GM13977 (cell line): ENCODE measurements around the gene DPPA2.

ENCODE experiments used
- DNase-seq: peaks from one replicate; pipeline ENCODE4 v3.0.0; 2012; ENCODE audit warnings: low spot score
- in situ Hi-C: fragments of 300-500 bp; cut with MboI; formaldehyde crosslinking; loops from one replicate; pipeline ENCODE4 v1.12.0; 2022; ENCODE audit warnings: low sequenced_read_pairs, low pct_unique_long_range_greater_than_20kb, mixed read lengths, inconsistent platforms; ENCODE audit not compliant: unreplicated experiment
- TF ChIP-seq, protein P1 (sequence below): IDR thresholded peaks from 2 replicates; pipeline ENCODE4 v1.5.1; 2012; ENCODE audit warnings: mild to moderate bottlenecking, control low read depth; ENCODE audit not compliant: insufficient read depth; ENCODE audit errors: extremely low read depth, missing control alignments

The DPPA2 gene

DNA sequence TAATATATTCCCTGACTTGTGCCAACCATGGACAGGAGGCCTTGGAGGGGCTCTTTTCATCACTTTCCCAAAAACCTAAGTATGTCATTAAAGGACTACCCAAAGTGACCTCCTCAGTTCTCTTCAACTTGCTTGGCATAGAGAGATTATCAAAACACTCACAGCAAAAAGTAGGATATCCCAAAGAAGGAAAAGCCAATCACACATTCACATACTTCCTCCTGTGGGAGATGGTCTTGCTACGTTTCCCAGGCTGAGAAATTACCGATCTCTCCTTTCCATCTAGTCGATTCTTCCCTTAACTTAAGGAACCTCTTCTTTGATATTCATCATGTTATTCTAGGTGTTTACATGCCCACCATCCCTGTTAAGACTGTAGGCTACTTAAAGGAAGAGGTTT, 11.9 kb upstream of the DPPA2 start:
- DNase-seq = no peak
- TF ChIP-seq, protein P1, sequence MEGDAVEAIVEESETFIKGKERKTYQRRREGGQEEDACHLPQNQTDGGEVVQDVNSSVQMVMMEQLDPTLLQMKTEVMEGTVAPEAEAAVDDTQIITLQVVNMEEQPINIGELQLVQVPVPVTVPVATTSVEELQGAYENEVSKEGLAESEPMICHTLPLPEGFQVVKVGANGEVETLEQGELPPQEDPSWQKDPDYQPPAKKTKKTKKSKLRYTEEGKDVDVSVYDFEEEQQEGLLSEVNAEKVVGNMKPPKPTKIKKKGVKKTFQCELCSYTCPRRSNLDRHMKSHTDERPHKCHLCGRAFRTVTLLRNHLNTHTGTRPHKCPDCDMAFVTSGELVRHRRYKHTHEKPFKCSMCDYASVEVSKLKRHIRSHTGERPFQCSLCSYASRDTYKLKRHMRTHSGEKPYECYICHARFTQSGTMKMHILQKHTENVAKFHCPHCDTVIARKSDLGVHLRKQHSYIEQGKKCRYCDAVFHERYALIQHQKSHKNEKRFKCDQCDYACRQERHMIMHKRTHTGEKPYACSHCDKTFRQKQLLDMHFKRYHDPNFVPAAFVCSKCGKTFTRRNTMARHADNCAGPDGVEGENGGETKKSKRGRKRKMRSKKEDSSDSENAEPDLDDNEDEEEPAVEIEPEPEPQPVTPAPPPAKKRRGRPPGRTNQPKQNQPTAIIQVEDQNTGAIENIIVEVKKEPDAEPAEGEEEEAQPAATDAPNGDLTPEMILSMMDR = no peak
- in situ Hi-C loops = no loop called here

DNA sequence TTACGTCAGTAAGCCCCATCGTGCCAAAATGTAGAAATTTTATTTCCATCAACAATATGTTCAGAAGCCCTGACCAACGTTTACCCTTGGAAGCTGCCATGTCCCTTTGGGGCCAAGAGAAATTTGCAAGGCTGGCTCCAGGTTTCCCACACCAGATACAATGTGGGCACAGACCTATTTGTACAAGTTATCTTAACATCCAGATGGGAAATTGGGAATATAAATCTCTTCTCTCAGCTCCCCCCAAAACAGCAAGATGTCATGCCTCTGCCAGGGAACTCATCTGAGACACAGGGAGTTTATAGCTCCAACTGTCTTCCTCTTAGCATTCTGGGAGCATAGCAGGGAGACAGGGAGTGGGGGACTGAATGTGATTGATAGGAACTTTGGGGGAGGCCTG, 9.3 kb upstream of the DPPA2 start:
- no peak for DNase-seq
- in situ Hi-C loops = no loop called here
- TF ChIP-seq, protein P1 = no peak

DNA sequence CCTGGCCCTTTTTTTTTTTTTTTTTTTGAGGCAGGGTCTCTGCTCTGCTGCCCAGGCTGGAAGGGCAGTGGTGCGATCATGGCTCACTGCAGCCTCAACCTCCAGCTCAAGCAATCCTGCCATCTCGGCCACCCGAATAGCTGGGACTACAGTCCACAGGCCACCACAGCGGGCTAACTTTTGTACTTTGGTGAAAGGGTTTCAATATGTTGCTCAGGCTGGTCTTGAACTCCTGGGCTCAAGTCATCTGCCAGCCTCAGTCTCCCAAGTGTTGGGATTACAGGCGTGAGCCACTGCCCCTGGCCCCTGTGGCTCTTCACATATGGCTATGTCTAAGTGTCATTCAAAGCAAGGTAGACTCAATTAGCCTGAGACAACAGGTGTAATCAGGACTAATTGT, 8.8 kb upstream of the DPPA2 start:
- TF ChIP-seq, protein P1 = no peak
- DNase-seq = no peak
- in situ Hi-C loops = no loop called here

DNA sequence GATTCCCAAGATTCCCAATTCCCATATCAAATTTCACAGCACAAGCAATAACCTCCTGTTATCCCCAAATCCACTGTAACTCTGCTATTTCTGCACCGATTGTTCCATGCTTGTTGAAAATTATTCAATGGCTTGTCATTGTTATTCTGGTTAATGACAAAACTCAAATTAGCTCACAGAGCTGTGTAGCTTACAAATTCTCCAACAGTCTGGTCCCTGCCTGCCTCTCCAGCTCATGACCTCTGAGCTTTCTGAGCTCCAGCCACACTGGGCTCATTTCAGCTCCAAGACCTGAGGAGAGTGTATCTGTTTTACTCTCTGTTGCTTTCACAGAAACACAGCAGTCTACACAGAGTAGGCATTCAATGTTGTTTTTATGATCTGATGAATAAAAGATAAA, 3.3 kb downstream of the DPPA2 start:
- in situ Hi-C loops = no loop called here

GRCh38 chr3:109297496-109297895, 18.8 kb downstream of the DPPA2 start:
- TF ChIP-seq, protein P1 = no peak
- in situ Hi-C loops = no loop called here
- DNase-seq = no peak

More for the DNA sequence above, 3.3 kb downstream of the DPPA2 start:
- DNase-seq = no peak
- TF ChIP-seq, protein P1 = no peak

GRCh38 chr3:109284071-109284470, 32.2 kb downstream of the DPPA2 start:
- in situ Hi-C loops = no loop called here
- DNase-seq = no peak

GRCh38 chr3:109278546-109278945, 37.8 kb downstream of the DPPA2 start:
- no peak for DNase-seq

More at GRCh38 chr3:109284071-109284470, 32.2 kb downstream of the DPPA2 start:
- TF ChIP-seq, protein P1 = no peak

More at GRCh38 chr3:109278546-109278945, 37.8 kb downstream of the DPPA2 start:
- in situ Hi-C loops = no loop called here
- TF ChIP-seq, protein P1 = no peak
